ENCODE data around the gene USP17L20. TPM values are rescaled to one million over a fixed set of nuclear protein-coding genes. Genes with fewer than 3 reads are reported as not detected.
"Not testable (repeated sequence)": the region's sequence is repeated elsewhere in the genome, so short reads cannot be mapped to it uniquely, and the experiment has no call there.

USP17L20 gene
- polyA plus RNA-seq, 2 of the 4 experiments (the other 2 are of a cell fraction): not detected

- H3K4me1 ChIP-seq; DNase-seq (ENCODE audit: low read depth in 1 of 2, low spot score in 1 of 2); ATAC-seq; POLR2A ChIA-PET; H3K4me2 ChIP-seq; H3K4me3 ChIP-seq; CTCF ChIA-PET; H3K9me3 ChIP-seq; FAIRE-seq; H3K27ac ChIP-seq: not testable (repeated sequence)
- WGBS (ENCODE audit: missing lambda C conversion rate): 44% methylated on average over 15 of the region's 26 CpGs
Measured at GRCh38 chr4:9247953-9248680, 9.8 kb upstream of the USP17L20 start, which contains the start of gene USP17L18. Gene USP17L18, plus strand, starts transcription at chr4:9248630. Its CDS starts 0 bp downstream, at chr4:9248630.

- H3K4me1 ChIP-seq; H3K27ac ChIP-seq; DNase-seq (ENCODE audit: low read depth in 1 of 2, low spot score in 1 of 2); H3K9me3 ChIP-seq; H3K4me3 ChIP-seq; FAIRE-seq; ATAC-seq; CTCF ChIA-PET; POLR2A ChIA-PET; H3K4me2 ChIP-seq: not testable (repeated sequence)
- no CpG with 5 or more reads among the region's 13 CpGs for WGBS (ENCODE audit: missing lambda C conversion rate)
Measured at GRCh38 chr4:9253078-9253477, 4.8 kb upstream of the USP17L20 start, which contains the start of gene USP17L19. Gene USP17L19, plus strand, starts transcription at chr4:9253378. Its CDS starts 0 bp downstream, at chr4:9253378.

- no CpG with 5 or more reads among the region's 13 CpGs for WGBS (ENCODE audit: missing lambda C conversion rate)
- POLR2A ChIA-PET; H3K4me1 ChIP-seq; H3K4me2 ChIP-seq; FAIRE-seq; H3K27ac ChIP-seq; ATAC-seq; CTCF ChIA-PET; H3K4me3 ChIP-seq; DNase-seq (ENCODE audit: low read depth in 1 of 2, low spot score in 1 of 2); H3K9me3 ChIP-seq: not testable (repeated sequence)
Measured at GRCh38 chr4:9262572-9262971, 4.6 kb downstream of the USP17L20 start, which contains the start of gene USP17L21. Gene USP17L21, plus strand, starts transcription at chr4:9262872. Its CDS starts 0 bp downstream, at chr4:9262872.

GRCh38 chr4:9267319-9267718, 9.4 kb downstream of the USP17L20 start, which contains the start of gene USP17L22:
Gene USP17L22, plus strand, starts transcription at chr4:9267619. Its CDS starts 0 bp downstream, at chr4:9267619.
- H3K4me2 ChIP-seq; DNase-seq (ENCODE audit: low read depth in 1 of 2, low spot score in 1 of 2); POLR2A ChIA-PET; H3K4me1 ChIP-seq; ATAC-seq; H3K4me3 ChIP-seq; H3K27ac ChIP-seq; H3K9me3 ChIP-seq; CTCF ChIA-PET; FAIRE-seq: not testable (repeated sequence)
- WGBS (ENCODE audit: missing lambda C conversion rate): no CpG with 5 or more reads among the region's 15 CpGs

- ATAC-seq; H3K4me1 ChIP-seq; H3K4me2 ChIP-seq; DNase-seq (ENCODE audit: low read depth in 1 of 2, low spot score in 1 of 2); H3K27ac ChIP-seq; FAIRE-seq; H3K9me3 ChIP-seq; POLR2A ChIA-PET; H3K4me3 ChIP-seq; CTCF ChIA-PET: not testable (repeated sequence)
- WGBS (ENCODE audit: missing lambda C conversion rate): 49% methylated on average over 8 of the region's 10 CpGs
Measured at GRCh38 chr4:9271719-9272118, 13.8 kb downstream of the USP17L20 start.

Other genes with a start within 250 kb of the USP17L20 start
- not detected in 2 replicates for gene FAM90A26, start 87.7 kb upstream of the USP17L20 start, polyA plus RNA-seq (2011; rRNA removed)
- not detected in 3 replicates for gene FAM90A26, start 87.7 kb upstream of the USP17L20 start, polyA plus RNA-seq (2017; fragmentation: RNase III; extraction: RNeasy Plus Mini Kit Qiagen cat#74134 plus additional on column Dnase treatment)
- not detected in 2 replicates for gene USP17L10, start 47.5 kb upstream of the USP17L20 start, polyA plus RNA-seq (2011; rRNA removed)
- gene USP17L10, start 47.5 kb upstream of the USP17L20 start, polyA plus RNA-seq (2017; fragmentation: RNase III; extraction: RNeasy Plus Mini Kit Qiagen cat#74134 plus additional on column Dnase treatment): not detected in 3 replicates
- gene USP17L11, start 42.7 kb upstream of the USP17L20 start, polyA plus RNA-seq (2011; rRNA removed): not detected in 2 replicates
- not detected in 3 replicates for gene USP17L11, start 42.7 kb upstream of the USP17L20 start, polyA plus RNA-seq (2017; fragmentation: RNase III; extraction: RNeasy Plus Mini Kit Qiagen cat#74134 plus additional on column Dnase treatment)
- gene USP17L12, start 38.0 kb upstream of the USP17L20 start, polyA plus RNA-seq (2011; rRNA removed): not detected in 2 replicates
- not detected in 3 replicates for gene USP17L12, start 38.0 kb upstream of the USP17L20 start, polyA plus RNA-seq (2017; fragmentation: RNase III; extraction: RNeasy Plus Mini Kit Qiagen cat#74134 plus additional on column Dnase treatment)
- not detected in 2 replicates for gene USP17L13, start 33.2 kb upstream of the USP17L20 start, polyA plus RNA-seq (2011; rRNA removed)
- gene USP17L13, start 33.2 kb upstream of the USP17L20 start, polyA plus RNA-seq (2017; fragmentation: RNase III; extraction: RNeasy Plus Mini Kit Qiagen cat#74134 plus additional on column Dnase treatment): not detected in 3 replicates
- gene USP17L15, start 23.7 kb upstream of the USP17L20 start, polyA plus RNA-seq (2011; rRNA removed): not detected in 2 replicates
- gene USP17L15, start 23.7 kb upstream of the USP17L20 start, polyA plus RNA-seq (2017; fragmentation: RNase III; extraction: RNeasy Plus Mini Kit Qiagen cat#74134 plus additional on column Dnase treatment): not detected in 3 replicates
- not detected in 2 replicates for gene USP17L17, start 14.2 kb upstream of the USP17L20 start, polyA plus RNA-seq (2011; rRNA removed)
- gene USP17L17, start 14.2 kb upstream of the USP17L20 start, polyA plus RNA-seq (2017; fragmentation: RNase III; extraction: RNeasy Plus Mini Kit Qiagen cat#74134 plus additional on column Dnase treatment): not detected in 3 replicates
- gene USP17L18, start 9.5 kb upstream of the USP17L20 start, polyA plus RNA-seq (2011; rRNA removed): not detected in 2 replicates
- not detected in 3 replicates for gene USP17L18, start 9.5 kb upstream of the USP17L20 start, polyA plus RNA-seq (2017; fragmentation: RNase III; extraction: RNeasy Plus Mini Kit Qiagen cat#74134 plus additional on column Dnase treatment)
- not detected in 2 replicates for gene USP17L19, start 4.7 kb upstream of the USP17L20 start, polyA plus RNA-seq (2011; rRNA removed)
- not detected in 3 replicates for gene USP17L19, start 4.7 kb upstream of the USP17L20 start, polyA plus RNA-seq (2017; fragmentation: RNase III; extraction: RNeasy Plus Mini Kit Qiagen cat#74134 plus additional on column Dnase treatment)
- gene USP17L21, start 4.7 kb downstream of the USP17L20 start, polyA plus RNA-seq (2011; rRNA removed): not detected in 2 replicates
- gene USP17L21, start 4.7 kb downstream of the USP17L20 start, polyA plus RNA-seq (2017; fragmentation: RNase III; extraction: RNeasy Plus Mini Kit Qiagen cat#74134 plus additional on column Dnase treatment): not detected in 3 replicates
- not detected in 2 replicates for gene USP17L22, start 9.5 kb downstream of the USP17L20 start, polyA plus RNA-seq (2011; rRNA removed)
- not detected in 3 replicates for gene USP17L22, start 9.5 kb downstream of the USP17L20 start, polyA plus RNA-seq (2017; fragmentation: RNase III; extraction: RNeasy Plus Mini Kit Qiagen cat#74134 plus additional on column Dnase treatment)
- gene USP17L24, start 67.0 kb downstream of the USP17L20 start, polyA plus RNA-seq (2011; rRNA removed): not detected in 2 replicates
- not detected in 3 replicates for gene USP17L24, start 67.0 kb downstream of the USP17L20 start, polyA plus RNA-seq (2017; fragmentation: RNase III; extraction: RNeasy Plus Mini Kit Qiagen cat#74134 plus additional on column Dnase treatment)
- not detected in 2 replicates for gene USP17L25, start 71.8 kb downstream of the USP17L20 start, polyA plus RNA-seq (2011; rRNA removed)
- gene USP17L25, start 71.8 kb downstream of the USP17L20 start, polyA plus RNA-seq (2017; fragmentation: RNase III; extraction: RNeasy Plus Mini Kit Qiagen cat#74134 plus additional on column Dnase treatment): not detected in 3 replicates
- gene USP17L26, start 76.5 kb downstream of the USP17L20 start, polyA plus RNA-seq (2011; rRNA removed): not detected in 2 replicates
- gene USP17L26, start 76.5 kb downstream of the USP17L20 start, polyA plus RNA-seq (2017; fragmentation: RNase III; extraction: RNeasy Plus Mini Kit Qiagen cat#74134 plus additional on column Dnase treatment): not detected in 3 replicates
- gene USP17L5, start 81.3 kb downstream of the USP17L20 start, polyA plus RNA-seq (2011; rRNA removed): not detected in 2 replicates
- gene USP17L5, start 81.3 kb downstream of the USP17L20 start, polyA plus RNA-seq (2017; fragmentation: RNase III; extraction: RNeasy Plus Mini Kit Qiagen cat#74134 plus additional on column Dnase treatment): not detected in 3 replicates
- not detected in 2 replicates for gene USP17L27, start 86.0 kb downstream of the USP17L20 start, polyA plus RNA-seq (2011; rRNA removed)
- not detected in 3 replicates for gene USP17L27, start 86.0 kb downstream of the USP17L20 start, polyA plus RNA-seq (2017; fragmentation: RNase III; extraction: RNeasy Plus Mini Kit Qiagen cat#74134 plus additional on column Dnase treatment)
- not detected in 2 replicates for gene USP17L28, start 90.8 kb downstream of the USP17L20 start, polyA plus RNA-seq (2011; rRNA removed)
- not detected in 3 replicates for gene USP17L28, start 90.8 kb downstream of the USP17L20 start, polyA plus RNA-seq (2017; fragmentation: RNase III; extraction: RNeasy Plus Mini Kit Qiagen cat#74134 plus additional on column Dnase treatment)
- gene USP17L29, start 95.5 kb downstream of the USP17L20 start, polyA plus RNA-seq (2011; rRNA removed): not detected in 2 replicates
- gene USP17L29, start 95.5 kb downstream of the USP17L20 start, polyA plus RNA-seq (2017; fragmentation: RNase III; extraction: RNeasy Plus Mini Kit Qiagen cat#74134 plus additional on column Dnase treatment): not detected in 3 replicates
- not detected in 2 replicates for gene USP17L30, start 105.0 kb downstream of the USP17L20 start, polyA plus RNA-seq (2011; rRNA removed)
- gene USP17L30, start 105.0 kb downstream of the USP17L20 start, polyA plus RNA-seq (2017; fragmentation: RNase III; extraction: RNeasy Plus Mini Kit Qiagen cat#74134 plus additional on column Dnase treatment): not detected in 3 replicates
- not detected in 2 replicates for gene DEFB131A, start 186.3 kb downstream of the USP17L20 start, polyA plus RNA-seq (2011; rRNA removed)
- not detected in 3 replicates for gene DEFB131A, start 186.3 kb downstream of the USP17L20 start, polyA plus RNA-seq (2017; fragmentation: RNase III; extraction: RNeasy Plus Mini Kit Qiagen cat#74134 plus additional on column Dnase treatment)

All from A549 (cell line).